Chondrocyte (in vitro differentiated cells): Measurements from ENCODE around the gene DDX42. TPM values are rescaled to one million over a fixed set of nuclear protein-coding genes. Genes with fewer than 3 reads are reported as not detected.

ENCODE experiments used
- DNase-seq: peaks from one replicate; pipeline ENCODE4 v3.0.0; 2021; ENCODE audit warnings: mixed read lengths, low spot score
- H3K27ac Mint-ChIP-seq: one replicate; pipeline ENCODE4 v1.8.0; 2021; ENCODE audit warnings: mild to moderate bottlenecking, moderate library complexity, mixed read lengths; ENCODE audit not compliant: unreplicated experiment
- H3K27me3 Mint-ChIP-seq: 2 replicates; pipeline ENCODE4 v1.8.0; 2021; ENCODE audit warnings: low read depth, mixed read lengths
- H3K36me3 Mint-ChIP-seq: 2 replicates; pipeline ENCODE4 v1.8.0; 2021; ENCODE audit warnings: low read depth, mixed read lengths
- H3K4me1 Mint-ChIP-seq: 2 replicates; pipeline ENCODE4 v1.8.0; 2021; ENCODE audit warnings: low read depth, mild to moderate bottlenecking, mixed read lengths
- H3K4me3 Mint-ChIP-seq: one replicate; pipeline ENCODE4 v1.8.0; 2021; ENCODE audit warnings: mild to moderate bottlenecking, moderate library complexity, mixed read lengths; ENCODE audit not compliant: unreplicated experiment
- H3K9me3 Mint-ChIP-seq: 2 replicates; pipeline ENCODE4 v1.8.0; 2021; ENCODE audit warnings: low read depth, mixed read lengths
- total RNA-seq: library from RNA; stranded (reverse); gene quantifications from 3 replicates; pipeline ENCODE4 v1.2.1, GENCODE V29; 2021
- TF ChIP-seq, protein P1 (sequence below): fragments of 200-600 bp; sonication (generic); IDR thresholded peaks from 2 replicates; pipeline ENCODE4 v1.5.0; 2021; ENCODE audit warnings: antibody characterized with exemption, mild to moderate bottlenecking, moderate library complexity

Gene DDX42
- total RNA-seq, 1 donor from 2014 or later, result 99.0 TPM

- no peak overlapping the region for H3K27ac Mint-ChIP-seq
- TF ChIP-seq, protein P1, sequence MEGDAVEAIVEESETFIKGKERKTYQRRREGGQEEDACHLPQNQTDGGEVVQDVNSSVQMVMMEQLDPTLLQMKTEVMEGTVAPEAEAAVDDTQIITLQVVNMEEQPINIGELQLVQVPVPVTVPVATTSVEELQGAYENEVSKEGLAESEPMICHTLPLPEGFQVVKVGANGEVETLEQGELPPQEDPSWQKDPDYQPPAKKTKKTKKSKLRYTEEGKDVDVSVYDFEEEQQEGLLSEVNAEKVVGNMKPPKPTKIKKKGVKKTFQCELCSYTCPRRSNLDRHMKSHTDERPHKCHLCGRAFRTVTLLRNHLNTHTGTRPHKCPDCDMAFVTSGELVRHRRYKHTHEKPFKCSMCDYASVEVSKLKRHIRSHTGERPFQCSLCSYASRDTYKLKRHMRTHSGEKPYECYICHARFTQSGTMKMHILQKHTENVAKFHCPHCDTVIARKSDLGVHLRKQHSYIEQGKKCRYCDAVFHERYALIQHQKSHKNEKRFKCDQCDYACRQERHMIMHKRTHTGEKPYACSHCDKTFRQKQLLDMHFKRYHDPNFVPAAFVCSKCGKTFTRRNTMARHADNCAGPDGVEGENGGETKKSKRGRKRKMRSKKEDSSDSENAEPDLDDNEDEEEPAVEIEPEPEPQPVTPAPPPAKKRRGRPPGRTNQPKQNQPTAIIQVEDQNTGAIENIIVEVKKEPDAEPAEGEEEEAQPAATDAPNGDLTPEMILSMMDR, result no peak
- H3K27me3 Mint-ChIP-seq, result no peaks in the 10 kb centered on the region
- H3K4me1 Mint-ChIP-seq, result peaks cover 33% of the 10 kb centered on the region
- H3K9me3 Mint-ChIP-seq, result no peaks in the 10 kb centered on the region
- H3K36me3 Mint-ChIP-seq, result peaks cover 35% of the 10 kb centered on the region
- DNase-seq, result no peak
- peak overlapping the region; percentile 4 for H3K4me3 Mint-ChIP-seq
These were observed 55.0 kb downstream of the DDX42 start for GRCh38 chr17:63828936-63829335.

DNA sequence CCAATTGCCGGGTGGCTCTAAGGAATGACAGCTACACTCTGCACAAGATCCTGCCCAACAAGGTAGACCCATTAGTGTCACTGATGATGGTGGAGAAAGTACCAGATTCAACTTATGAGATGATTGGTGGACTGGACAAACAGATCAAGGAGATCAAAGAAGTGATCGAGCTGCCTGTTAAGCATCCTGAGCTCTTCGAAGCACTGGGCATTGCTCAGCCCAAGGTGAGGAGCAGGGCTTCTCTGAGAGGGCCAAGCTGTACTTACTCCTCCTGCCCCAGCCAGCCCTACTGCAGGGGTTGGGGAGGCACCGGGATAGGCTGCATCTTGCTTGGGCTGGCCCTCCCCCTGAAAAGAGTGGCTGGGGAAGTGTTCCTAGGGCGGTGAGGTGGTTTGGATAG, 56.3 kb downstream of the DDX42 start:
- H3K9me3 Mint-ChIP-seq, result no peaks in the 10 kb centered on the region
- H3K27ac Mint-ChIP-seq, result no peak overlapping the region
- no peak for DNase-seq
- TF ChIP-seq, protein P1, result no peak
- peaks cover 34% of the 10 kb centered on the region for H3K4me1 Mint-ChIP-seq
- H3K36me3 Mint-ChIP-seq, result peaks cover 29% of the 10 kb centered on the region
- H3K27me3 Mint-ChIP-seq, result no peaks in the 10 kb centered on the region
- no peak overlapping the region for H3K4me3 Mint-ChIP-seq

DNA sequence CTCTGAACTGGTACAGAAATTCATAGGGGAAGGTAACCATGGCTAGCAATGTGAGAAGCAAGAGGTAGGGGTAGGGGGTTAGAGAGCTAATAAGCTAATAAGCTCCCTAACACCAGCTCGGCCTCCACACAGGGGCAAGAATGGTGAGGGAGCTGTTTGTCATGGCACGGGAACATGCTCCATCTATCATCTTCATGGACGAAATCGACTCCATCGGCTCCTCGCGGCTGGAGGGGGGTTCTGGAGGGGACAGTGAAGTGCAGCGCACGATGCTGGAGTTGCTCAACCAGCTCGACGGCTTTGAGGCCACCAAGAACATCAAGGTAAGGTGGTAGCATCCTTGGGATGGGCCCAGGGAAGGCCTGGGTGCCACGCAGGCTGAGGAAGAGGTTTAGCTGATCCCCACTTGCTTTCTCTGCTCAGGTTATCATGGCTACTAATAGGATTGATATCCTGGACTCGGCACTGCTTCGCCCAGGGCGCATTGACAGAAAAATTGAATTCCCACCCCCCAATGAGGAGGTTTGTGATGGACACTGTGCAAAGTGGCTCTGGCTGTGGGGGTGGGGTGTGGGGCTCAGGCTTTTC, 57.0 kb downstream of the DDX42 start:
- peak overlapping the region; percentile 76 for H3K27ac Mint-ChIP-seq
- H3K4me3 Mint-ChIP-seq, result no peak overlapping the region
- peaks cover 27% of the 10 kb centered on the region for H3K4me1 Mint-ChIP-seq
- H3K27me3 Mint-ChIP-seq, result no peaks in the 10 kb centered on the region
- peaks cover 29% of the 10 kb centered on the region for H3K36me3 Mint-ChIP-seq
- DNase-seq, result no peak
- H3K9me3 Mint-ChIP-seq, result no peaks in the 10 kb centered on the region
- TF ChIP-seq, protein P1, result no peak

DNA sequence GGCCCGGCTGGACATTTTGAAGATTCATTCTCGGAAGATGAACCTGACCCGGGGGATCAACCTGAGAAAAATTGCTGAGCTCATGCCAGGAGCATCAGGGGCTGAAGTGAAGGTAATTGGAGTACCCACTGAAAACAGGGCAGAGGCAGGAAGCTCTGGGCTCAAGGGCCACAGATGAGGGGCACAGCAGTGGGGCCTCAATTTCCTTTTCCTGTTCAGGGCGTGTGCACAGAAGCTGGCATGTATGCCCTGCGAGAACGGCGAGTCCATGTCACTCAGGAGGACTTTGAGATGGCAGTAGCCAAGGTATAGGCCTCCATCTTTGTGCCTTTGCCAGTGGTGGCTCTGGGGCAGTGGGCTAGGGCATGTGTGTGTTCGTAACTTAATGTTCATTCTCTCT, 57.5 kb downstream of the DDX42 start:
- no peak for DNase-seq
- TF ChIP-seq, protein P1, result no peak
- no peaks in the 10 kb centered on the region for H3K9me3 Mint-ChIP-seq
- peaks cover 29% of the 10 kb centered on the region for H3K36me3 Mint-ChIP-seq
- peaks cover 22% of the 10 kb centered on the region for H3K4me1 Mint-ChIP-seq
- no peak overlapping the region for H3K4me3 Mint-ChIP-seq
- H3K27me3 Mint-ChIP-seq, result no peaks in the 10 kb centered on the region
- no peak overlapping the region for H3K27ac Mint-ChIP-seq

- Mint-ChIP-seq H3K27ac (no peak overlapping the region), H3K4me3 (no peak overlapping the region), H3K27me3 (no peaks in the 10 kb centered on the region), H3K9me3 (no peaks in the 10 kb centered on the region), H3K4me1 (peaks cover 22% of the 10 kb centered on the region), H3K36me3 (peaks cover 29% of the 10 kb centered on the region)
- no peak for DNase-seq
- TF ChIP-seq, protein P1, result no peak
These were observed 58.0 kb downstream of the DDX42 start for GRCh38 chr17:63832014-63832413.
